LHCN-M2 (cell line): Measurements from ENCODE around the gene SYNC. TPM values are rescaled to one million over a fixed set of nuclear protein-coding genes. Genes with fewer than 3 reads are reported as not detected.
A peak's percentile ranks its signal among the peaks of the same experiment; 100 is the strongest.
"Not testable (repeated sequence)": the region's sequence is repeated elsewhere in the genome, so short reads cannot be mapped to it uniquely, and the experiment has no call there.

Experiments used
- DNase-seq: peaks from one replicate; pipeline ENCODE4 v3.0.0-alpha.2; 2012; ENCODE audit warnings: low read depth
- total RNA-seq: library from RNA; depleted of rRNA; stranded (reverse); fragments of >200 nt; gene quantifications from 2 replicates; pipeline ENCODE4 v1.2.3, GENCODE V29; 2014

SYNC gene
- total RNA-seq, 1 experiment from 2014 or later: 55.2 TPM

GRCh38 chr1:32693455-32694174 is 9.0 kb downstream of the SYNC start:
- no peak for DNase-seq

GRCh38 chr1:32686387-32686786 is 16.2 kb downstream of the SYNC start:
- DNase-seq: no peak

GRCh38 chr1:32685498-32685897 is 17.1 kb downstream of the SYNC start:
- DNase-seq: no peak

GRCh38 chr1:32684167-32684811 is 18.3 kb downstream of the SYNC start:
- DNase-seq: peak; percentile 84

- DNase-seq: peak; percentile 50
These were observed 19.2 kb downstream of the SYNC start for GRCh38 chr1:32683397-32683796.

- DNase-seq: no peak
These were observed 20.6 kb downstream of the SYNC start for GRCh38 chr1:32681999-32682398.

- DNase-seq: no peak
These were observed 21.1 kb downstream of the SYNC start for GRCh38 chr1:32681509-32681908.

GRCh38 chr1:32680642-32681041 is 21.9 kb downstream of the SYNC start:
- no peak for DNase-seq

- not testable (repeated sequence) for DNase-seq
These were observed 22.6 kb downstream of the SYNC start for GRCh38 chr1:32679993-32680392.

GRCh38 chr1:32676945-32677344 is 25.6 kb downstream of the SYNC start:
- DNase-seq: no peak

- not testable (repeated sequence) for DNase-seq
These were observed 33.9 kb downstream of the SYNC start for GRCh38 chr1:32668716-32669115.

GRCh38 chr1:32666901-32667566 is 35.5 kb downstream of the SYNC start:
- DNase-seq: no peak

- DNase-seq: no peak
These were observed 36.7 kb downstream of the SYNC start for GRCh38 chr1:32665915-32666314.

- DNase-seq: no peak
These were observed 43.0 kb downstream of the SYNC start for GRCh38 chr1:32659581-32659980.

GRCh38 chr1:32652244-32652962 is 50.2 kb downstream of the SYNC start:
- no peak for DNase-seq

GRCh38 chr1:32651461-32652073 is 51.0 kb downstream of the SYNC start:
- no peak for DNase-seq

- DNase-seq: peak; percentile 96
These were observed 51.7 kb downstream of the SYNC start, which contains the start of gene RBBP4 for GRCh38 chr1:32650752-32651460. TSS of gene RBBP4 (plus strand) at chr1:32651208. CDS start at chr1:32651307, 99 bp downstream.

- DNase-seq: peak; percentile 91
These were observed 52.3 kb downstream of the SYNC start, which contains the start of gene ZBTB8OS for GRCh38 chr1:32650248-32650751. TSS of gene ZBTB8OS (minus strand) at chr1:32650550. CDS start at chr1:32650529, 21 bp downstream.

- DNase-seq: no peak
These were observed 55.0 kb downstream of the SYNC start for GRCh38 chr1:32647308-32648134.

GRCh38 chr1:32644426-32644825 is 58.1 kb downstream of the SYNC start:
- no peak for DNase-seq
